ENCODE results near the gene LEMD2.

The LEMD2 gene

GRCh38 chr6:33772082-33772830 is 16.7 kb downstream of the LEMD2 start:
- DNase-seq: no peak

- DNase-seq: peak; percentile 100
These were observed 17.5 kb downstream of the LEMD2 start for GRCh38 chr6:33771146-33772081.

- no peak for DNase-seq
These were observed 18.1 kb downstream of the LEMD2 start for GRCh38 chr6:33770833-33771145.

DNA sequence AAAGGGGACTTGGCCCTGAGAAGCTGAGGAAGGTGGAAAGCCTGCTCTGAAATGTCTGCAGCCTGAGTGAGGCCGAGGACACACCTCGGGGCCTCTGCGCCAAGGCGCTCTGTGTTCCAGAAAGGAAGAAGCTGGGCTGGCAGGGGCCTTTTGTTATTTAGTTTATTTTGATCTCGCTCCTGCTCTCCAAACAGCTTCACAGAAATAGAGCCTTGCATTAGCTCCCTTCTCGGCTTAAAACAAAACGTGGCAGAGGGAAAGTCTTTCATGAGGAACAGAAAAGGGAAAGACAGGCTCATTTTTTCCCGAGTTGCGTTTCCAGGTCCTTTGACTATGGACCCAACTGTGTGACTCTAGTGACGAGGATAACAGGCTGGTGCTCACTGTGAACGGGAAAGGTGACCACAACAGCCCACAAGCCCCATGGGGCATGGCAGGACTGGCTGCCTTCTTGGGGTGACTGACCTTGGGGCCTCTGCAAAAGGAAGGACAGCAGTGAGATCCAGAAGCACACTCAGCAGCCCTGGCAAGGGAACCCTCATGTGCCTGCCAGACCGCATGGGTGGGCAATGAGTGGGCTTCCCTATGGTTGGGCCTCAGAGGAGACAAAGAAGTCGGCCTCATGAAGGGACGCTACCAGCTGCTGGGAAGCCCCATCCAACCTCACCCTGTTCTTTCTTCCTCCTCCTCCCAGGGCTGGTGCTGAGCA is 18.7 kb downstream of the LEMD2 start:
- no peak for DNase-seq

DNA sequence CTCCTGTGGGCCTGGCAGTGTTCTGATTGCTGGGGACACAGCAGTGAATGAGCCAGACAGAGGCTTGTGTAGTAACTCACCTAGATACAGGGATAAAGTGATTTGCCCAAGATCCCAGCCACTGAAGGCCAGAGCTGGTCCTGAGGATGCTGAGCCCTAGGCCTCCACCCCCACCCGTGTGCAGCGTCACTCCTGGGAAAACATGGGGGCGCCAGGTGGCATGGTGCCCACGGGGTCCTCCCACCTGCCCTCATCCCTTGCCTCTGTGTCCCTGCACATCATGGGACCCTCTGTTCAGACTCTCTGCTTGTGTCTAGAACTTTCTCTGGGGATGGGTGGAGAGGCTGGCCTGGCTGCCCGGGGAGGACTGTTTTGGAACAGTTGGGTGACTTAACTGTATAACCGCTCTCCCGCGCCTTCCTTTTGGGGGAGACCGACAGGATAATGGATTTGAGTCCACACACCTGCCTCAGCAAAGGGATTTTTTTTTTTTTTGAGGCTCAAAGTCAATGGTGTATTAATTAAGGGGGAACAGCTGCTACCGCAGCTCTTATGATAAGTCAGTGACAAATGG is 19.6 kb downstream of the LEMD2 start:
- DNase-seq: no peak

DNA sequence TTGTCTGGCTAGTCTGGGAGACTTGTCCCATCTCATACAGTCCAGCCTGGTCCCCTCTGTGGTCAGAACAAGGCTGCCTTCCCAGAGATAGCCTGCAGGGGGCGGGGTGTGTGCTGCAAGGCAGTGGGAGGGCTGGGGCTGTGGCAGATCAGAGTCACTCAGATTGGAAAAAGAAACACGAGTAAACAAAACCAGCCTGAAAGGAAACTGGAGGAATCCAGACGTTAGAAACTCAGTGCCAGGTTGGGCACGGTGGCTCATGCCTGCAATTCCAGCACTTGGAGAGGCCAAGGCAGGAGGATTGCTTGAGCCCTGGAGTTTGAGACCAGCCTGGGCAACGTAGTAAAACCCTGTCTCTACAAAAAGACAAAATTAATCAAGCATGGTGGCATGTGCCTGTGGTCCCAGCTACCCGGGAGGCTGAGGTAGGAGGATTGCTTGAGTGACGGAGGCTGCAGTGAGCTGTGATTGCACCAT is 20.2 kb downstream of the LEMD2 start:
- peak; percentile 76 for DNase-seq

GRCh38 chr6:33766921-33767907 is 21.7 kb downstream of the LEMD2 start:
- no peak for DNase-seq

GRCh38 chr6:33765368-33765767 is 23.6 kb downstream of the LEMD2 start:
- DNase-seq: no peak

- no peak for DNase-seq
These were observed 24.9 kb downstream of the LEMD2 start for GRCh38 chr6:33764036-33764435.

DNA sequence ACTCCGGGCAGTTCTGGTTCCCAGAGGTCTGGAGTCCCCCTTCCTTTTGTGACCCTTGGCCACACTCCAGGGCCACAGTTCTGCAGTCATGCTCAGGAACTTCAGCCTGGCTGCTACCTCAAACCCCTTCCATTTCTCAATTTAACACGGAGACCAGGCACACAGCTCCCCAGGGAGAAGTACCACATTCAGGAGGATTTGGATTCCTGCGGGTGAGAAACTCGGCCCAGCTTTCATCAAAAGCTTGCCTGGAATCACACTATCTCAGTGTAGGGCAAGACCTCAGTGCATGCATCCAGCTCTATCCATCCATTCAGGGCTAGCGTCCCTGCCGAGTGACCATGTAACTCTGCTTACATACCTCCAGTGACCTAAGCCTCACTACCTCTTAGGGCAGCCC is 25.4 kb downstream of the LEMD2 start:
- DNase-seq: peak; percentile 14

- peak; percentile 18 for DNase-seq
These were observed 26.2 kb downstream of the LEMD2 start for GRCh38 chr6:33762713-33763112.

DNA sequence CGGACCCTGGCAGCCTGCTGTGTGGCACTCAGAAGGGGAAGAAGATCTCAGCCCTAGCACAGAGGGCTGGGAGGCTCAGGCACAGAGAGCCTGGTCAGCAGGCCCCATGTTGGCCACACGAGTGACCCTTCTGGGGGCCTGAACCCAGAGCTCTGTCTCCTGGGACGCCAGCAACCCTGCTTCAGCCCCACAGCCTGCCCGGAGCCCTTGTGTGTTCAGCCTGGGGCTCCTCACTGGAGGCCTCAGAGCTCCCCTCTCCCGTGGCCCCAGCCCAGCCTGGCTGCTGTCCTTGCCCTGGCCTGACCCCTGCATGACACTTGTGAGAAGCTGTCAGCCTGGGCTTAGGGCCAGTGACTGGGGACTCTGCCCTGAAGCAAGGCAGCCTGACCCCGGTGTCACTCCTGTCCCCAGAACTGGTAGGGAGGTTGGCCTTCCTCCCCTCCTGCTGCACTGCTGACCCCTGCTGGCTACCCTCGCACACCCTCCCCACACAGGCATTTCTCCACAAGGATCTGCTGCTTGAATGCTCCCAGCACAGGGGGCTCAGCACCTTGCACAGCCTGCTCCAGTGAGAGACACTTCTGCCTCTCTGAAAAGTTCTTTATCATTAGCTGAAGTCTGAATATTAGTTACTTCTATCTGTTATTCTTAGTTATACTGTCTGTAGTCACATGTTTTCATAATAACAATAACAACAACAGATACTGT is 26.9 kb downstream of the LEMD2 start:
- peak; percentile 29 for DNase-seq

DNA sequence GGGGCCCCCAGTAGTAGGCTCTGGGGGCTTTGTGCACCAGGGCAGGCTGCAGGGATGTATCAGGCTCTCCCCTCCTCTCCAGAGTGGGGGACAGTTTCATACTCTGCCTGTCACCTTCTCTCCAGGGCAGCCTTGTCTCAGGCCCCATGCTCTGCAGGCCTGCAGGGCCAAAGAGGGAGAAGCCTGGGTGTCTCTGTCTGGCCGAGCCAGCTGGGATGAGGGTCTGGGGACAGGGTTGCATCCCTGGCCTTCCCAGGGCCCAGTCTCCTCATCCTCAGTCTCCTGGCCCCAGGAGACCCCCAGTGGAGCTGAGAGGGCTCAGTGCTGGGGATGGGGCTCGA is 27.4 kb downstream of the LEMD2 start:
- DNase-seq: no peak

DNA sequence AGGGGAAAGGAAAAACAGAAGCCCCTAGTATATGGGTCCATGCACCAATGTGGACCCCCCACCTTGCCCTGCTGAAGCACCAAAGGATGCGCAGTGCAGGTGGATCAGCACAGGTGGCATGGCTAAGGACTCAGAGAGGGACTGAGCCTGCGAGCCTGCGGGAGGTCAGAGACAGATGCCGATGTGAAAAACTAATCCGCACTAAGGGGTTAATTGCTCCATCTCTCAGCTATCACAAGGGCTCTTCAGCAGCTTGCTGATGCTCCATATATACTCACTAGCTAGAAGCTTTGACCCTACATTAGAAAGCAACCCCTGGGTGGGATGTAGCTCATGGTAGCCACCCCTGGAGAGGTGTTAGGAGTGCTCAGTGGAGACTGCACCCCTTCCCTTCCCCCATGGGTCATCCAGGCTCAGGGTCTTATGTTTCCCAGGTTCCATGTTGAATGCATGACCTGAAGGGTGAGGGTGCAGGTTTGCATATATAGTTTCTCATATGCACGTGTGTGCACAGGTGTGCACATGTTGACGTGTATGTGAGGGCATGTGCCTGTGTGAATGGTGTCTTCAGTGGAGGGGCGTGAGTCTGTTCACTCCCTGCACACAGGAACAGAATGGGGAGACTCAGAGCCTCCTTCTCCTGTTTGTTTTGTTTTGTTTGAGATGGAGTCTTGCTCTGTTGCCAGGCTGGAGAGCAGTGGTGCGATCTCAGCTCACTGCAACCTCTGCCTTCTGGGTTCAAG is 28.9 kb downstream of the LEMD2 start:
- DNase-seq: no peak

DNA sequence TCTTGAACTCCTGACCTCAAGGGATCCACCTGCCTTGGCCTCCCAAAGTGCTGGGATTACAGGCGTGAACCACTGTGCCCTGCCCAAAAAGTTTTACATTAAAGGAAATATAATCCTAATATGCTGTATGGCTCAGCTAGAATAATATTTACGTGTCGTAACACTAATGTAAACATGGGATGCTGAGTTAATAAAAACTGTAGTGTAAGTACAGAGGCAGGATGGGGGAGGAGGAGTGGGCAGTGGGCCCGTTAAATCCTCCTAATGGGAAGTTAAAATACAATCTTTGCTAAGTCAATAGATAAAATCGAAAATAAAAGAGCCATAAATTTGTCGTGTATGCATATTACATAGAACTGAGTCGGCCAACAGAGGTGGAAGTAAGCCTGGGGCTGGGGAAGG is 30.1 kb downstream of the LEMD2 start:
- no peak for DNase-seq

DNA sequence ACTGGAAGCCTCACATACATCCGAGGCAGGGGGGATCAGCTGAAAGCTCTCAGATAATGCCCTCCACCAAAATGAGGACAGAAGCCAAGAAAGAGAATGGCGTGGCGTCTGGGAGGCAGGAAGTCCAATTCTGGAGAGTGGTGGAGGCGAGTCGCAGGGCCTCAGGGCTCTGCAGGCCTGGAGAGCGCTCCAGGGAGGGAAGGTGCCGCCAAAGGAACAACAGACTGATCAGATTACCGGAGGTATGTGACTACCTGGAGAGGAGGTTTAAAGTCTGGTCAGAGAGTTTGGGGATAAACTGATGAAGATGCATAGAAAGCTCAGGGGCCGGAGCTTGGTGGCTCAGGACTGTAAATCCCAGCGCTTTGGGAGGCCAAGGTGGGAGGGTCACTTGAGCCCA is 31.0 kb downstream of the LEMD2 start:
- DNase-seq: no peak

DNA sequence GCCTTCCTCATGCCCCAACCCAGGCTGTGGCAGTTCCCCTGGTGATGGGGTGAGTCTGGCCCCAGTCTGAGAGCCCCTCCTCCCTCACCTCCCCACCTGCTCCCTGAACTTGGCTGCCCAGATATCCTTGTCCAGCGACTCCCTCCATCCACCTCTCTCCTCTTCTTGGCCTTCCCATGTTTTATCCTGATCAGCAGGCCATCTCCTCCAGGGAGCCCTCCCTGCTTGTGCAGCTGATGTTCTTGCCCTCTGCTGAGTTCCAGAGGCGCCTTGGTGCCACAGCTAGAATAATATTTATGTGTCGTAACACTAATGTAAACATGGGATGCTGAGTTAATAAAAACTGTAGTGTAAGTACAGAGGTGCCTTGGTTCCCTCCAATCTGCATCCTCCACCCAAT is 31.8 kb downstream of the LEMD2 start:
- no peak for DNase-seq

DNA sequence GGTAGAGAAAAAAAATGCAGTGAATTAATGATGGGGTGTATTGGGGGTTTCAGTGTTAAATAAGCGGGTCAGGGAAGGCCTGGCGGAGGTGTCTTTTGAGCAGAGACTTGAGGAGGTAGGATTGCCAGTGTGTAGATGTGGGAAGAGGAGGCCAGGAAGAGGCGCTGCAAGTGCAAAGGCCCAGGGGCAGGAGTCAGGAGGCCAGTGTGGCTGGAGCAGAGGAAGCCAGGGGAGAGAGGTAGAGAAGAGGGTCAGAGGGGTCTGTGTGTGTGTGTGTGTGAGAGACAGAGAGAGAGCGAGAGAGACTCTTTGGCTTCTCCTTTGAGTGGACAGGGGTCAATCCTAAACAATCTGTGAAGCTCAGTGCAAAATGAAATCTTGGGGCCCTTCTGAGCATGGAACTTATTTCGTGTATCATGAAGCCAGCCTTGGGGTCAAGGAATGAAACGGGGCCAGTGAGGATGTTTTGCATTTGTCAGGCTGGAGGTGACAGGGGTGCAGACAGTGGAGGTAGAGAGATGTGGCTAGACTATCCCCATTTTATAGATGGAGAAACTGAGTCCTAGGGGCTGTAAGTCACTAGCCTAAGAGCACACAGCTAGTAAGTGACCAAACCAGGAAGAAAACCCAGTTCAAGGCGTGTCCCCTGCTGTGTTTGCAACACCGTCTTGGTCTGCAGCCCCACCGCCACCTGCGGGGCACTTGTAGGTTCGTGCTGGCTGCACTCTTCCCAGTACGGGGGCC is 32.5 kb downstream of the LEMD2 start:
- DNase-seq: no peak

GRCh38 chr6:33755070-33755869 is 33.7 kb downstream of the LEMD2 start:
- DNase-seq: no peak
